DOHH2 (cell line): ENCODE measurements around the gene PLEKHA1.

Experiments used
- H3F3A ChIP-seq: fragments of 200-600 bp; sonication (generic), shearing (Covaris generic); 2 replicates; pipeline ENCODE4 v1.6.0; 2016; ENCODE audit warnings: antibody characterized with exemption, mild to moderate bottlenecking; ENCODE audit not compliant: control insufficient read depth, insufficient read depth
- H3K27ac ChIP-seq: fragments of 200-600 bp; sonication (generic); 2 replicates; pipeline ENCODE4 v1.5.1; 2014; ENCODE audit warnings: low read depth, mild to moderate bottlenecking, low read length, moderate library complexity
- H3K27me3 ChIP-seq: fragments of 200-600 bp; sonication (generic); 2 replicates; pipeline ENCODE4 v1.6.1; 2014; ENCODE audit warnings: mild to moderate bottlenecking, low read length, mixed read lengths; ENCODE audit not compliant: control insufficient read depth
- H3K36me3 ChIP-seq: fragments of 200-600 bp; sonication (generic); 2 replicates; pipeline ENCODE4 v1.6.1; 2014; ENCODE audit warnings: mild to moderate bottlenecking, low read length, moderate library complexity, mixed read lengths; ENCODE audit not compliant: control insufficient read depth
- H3K4me1 ChIP-seq: fragments of 200-600 bp; sonication (generic); 2 replicates; pipeline ENCODE4 v1.6.1; 2014; ENCODE audit warnings: mild to moderate bottlenecking, low read length, mixed read lengths; ENCODE audit not compliant: control insufficient read depth
- H3K4me2 ChIP-seq: fragments of 200-600 bp; sonication (generic); 2 replicates; pipeline ENCODE4 v1.6.0; 2014; ENCODE audit warnings: mild to moderate bottlenecking, low read length, moderate library complexity
- H3K4me3 ChIP-seq: fragments of 200-600 bp; sonication (generic); 2 replicates; pipeline ENCODE4 v1.5.1; 2014; ENCODE audit warnings: mild to moderate bottlenecking, low read length, mixed read lengths
- H3K79me2 ChIP-seq: fragments of 200-600 bp; sonication (generic); 2 replicates; pipeline ENCODE4 v1.6.1; 2014; ENCODE audit warnings: mild to moderate bottlenecking, low read length, mixed read lengths; ENCODE audit not compliant: control insufficient read depth
- H3K9me2 ChIP-seq: fragments of 200-600 bp; sonication (generic); replicated peaks from 2 replicates; pipeline ENCODE4 v1.6.1; 2014; ENCODE audit warnings: mild to moderate bottlenecking, low read length, mixed read lengths; ENCODE audit not compliant: control insufficient read depth
- H3K9me3 ChIP-seq: fragments of 200-600 bp; sonication (generic); 2 replicates; pipeline ENCODE4 v1.6.1; 2014; ENCODE audit warnings: antibody characterized with exemption, low read length, mixed read lengths; ENCODE audit not compliant: control insufficient read depth, insufficient read depth
- H4K20me1 ChIP-seq: fragments of 200-600 bp; sonication (generic); 2 replicates; pipeline ENCODE4 v1.6.0; 2014; ENCODE audit warnings: low read depth, mild to moderate bottlenecking, antibody characterized with exemption, low read length, moderate library complexity; ENCODE audit not compliant: control insufficient read depth, insufficient read depth
- CTCF ChIP-seq: fragments of 200-600 bp; sonication (generic); IDR thresholded peaks from one replicate; pipeline ENCODE4 v1.5.1; 2014; ENCODE audit warnings: antibody characterized with exemption, mild to moderate bottlenecking, low read depth, low read length; ENCODE audit not compliant: poor library complexity, severe bottlenecking
- EZH2phosphoT487 ChIP-seq: fragments of 200-600 bp; sonication (generic); IDR thresholded peaks from 2 replicates; pipeline ENCODE4 v1.6.1; 2017; ENCODE audit warnings: borderline replicate concordance, mild to moderate bottlenecking, antibody characterized with exemption, low read length, moderate library complexity, mixed read lengths

The PLEKHA1 gene

GRCh38 chr10:122359621-122360020, 14.9 kb upstream of the PLEKHA1 start:
- H3K27me3 ChIP-seq: peaks cover 28% of the 10 kb centered on the region
- H4K20me1 ChIP-seq: no peaks in the 10 kb centered on the region
- H3K4me1 ChIP-seq: no peaks in the 10 kb centered on the region
- H3F3A ChIP-seq: no peaks in the 10 kb centered on the region
- no peak overlapping the region for H3K4me3 ChIP-seq
- H3K4me2 ChIP-seq: no peak overlapping the region
- no peaks in the 10 kb centered on the region for H3K9me2 ChIP-seq
- no peaks in the 10 kb centered on the region for H3K36me3 ChIP-seq
- TF ChIP-seq EZH2phosphoT487 (no peak), CTCF (no peak)
- no peaks in the 10 kb centered on the region for H3K9me3 ChIP-seq
- no peaks in the 10 kb centered on the region for H3K79me2 ChIP-seq
- no peak overlapping the region for H3K27ac ChIP-seq

GRCh38 chr10:122361046-122361445, 13.5 kb upstream of the PLEKHA1 start:
- Histone ChIP-seq H3K36me3 (no peaks in the 10 kb centered on the region), H3F3A (no peaks in the 10 kb centered on the region), H3K9me3 (no peaks in the 10 kb centered on the region), H3K4me1 (no peaks in the 10 kb centered on the region), H3K79me2 (no peaks in the 10 kb centered on the region), H3K27ac (no peak overlapping the region), H3K4me2 (no peak overlapping the region), H3K9me2 (no peaks in the 10 kb centered on the region), H3K27me3 (peaks cover 36% of the 10 kb centered on the region), H4K20me1 (no peaks in the 10 kb centered on the region), H3K4me3 (no peak overlapping the region)
- TF ChIP-seq CTCF (no peak), EZH2phosphoT487 (no peak)

- no peaks in the 10 kb centered on the region for H3K36me3 ChIP-seq
- H4K20me1 ChIP-seq: no peaks in the 10 kb centered on the region
Measured at GRCh38 chr10:122362031-122362592, 12.4 kb upstream of the PLEKHA1 start.

More at GRCh38 chr10:122362031-122362592, 12.4 kb upstream of the PLEKHA1 start:
- H3K4me2 ChIP-seq: no peak overlapping the region
- no peak overlapping the region for H3K4me3 ChIP-seq
- no peaks in the 10 kb centered on the region for H3K9me2 ChIP-seq
- no peaks in the 10 kb centered on the region for H3F3A ChIP-seq
- peaks cover 41% of the 10 kb centered on the region for H3K27me3 ChIP-seq
- H3K9me3 ChIP-seq: no peaks in the 10 kb centered on the region
- H3K79me2 ChIP-seq: no peaks in the 10 kb centered on the region
- H3K4me1 ChIP-seq: no peaks in the 10 kb centered on the region
- TF ChIP-seq CTCF (no peak), EZH2phosphoT487 (no peak)
- no peak overlapping the region for H3K27ac ChIP-seq
